Measurements from ENCODE around the gene DDX24. TPM values are rescaled to one million over a fixed set of nuclear protein-coding genes. Genes with fewer than 3 reads are reported as not detected.

DDX24 gene
- total and polyA plus RNA-seq, 2 experiments from 2014 or later: 123 to 149 TPM

GRCh38 chr14:94100847-94101246 lies 19.8 kb upstream of the DDX24 start:
- Histone ChIP-seq H3K4me1 (ENCODE audit: insufficient read depth) (peaks cover 20% of the 10 kb centered on the region), H3K79me2 (ENCODE audit: insufficient read depth) (no peaks in the 10 kb centered on the region), H3K36me3 (ENCODE audit: low read depth) (no peaks in the 10 kb centered on the region), H3K4me3 (no peak overlapping the region), H4K20me1 (ENCODE audit: insufficient read depth) (no peaks in the 10 kb centered on the region), H2AFZ (no peak overlapping the region), H3F3A (ENCODE audit: insufficient read depth) (peaks cover 20% of the 10 kb centered on the region), H3K27me3 (replicated peaks; ENCODE audit: insufficient read depth) (no peaks in the 10 kb centered on the region), H3K4me2 (ENCODE audit: unreplicated experiment) (peak overlapping the region; percentile 19), H3K9me3 (ENCODE audit: low read depth) (no peaks in the 10 kb centered on the region), H3K9me2 (ENCODE audit: insufficient read depth) (no peaks in the 10 kb centered on the region), H3K9ac (no peak overlapping the region), H3K27ac (peak overlapping the region; percentile 3; the same call in 1 of the 2 replicates)
- DNase-seq: peak; percentile 93
- 16 to 19% methylated on average over 4 of the region's 4 CpGs for WGBS, 2 experiments (ENCODE audit: low coverage in 1 of 2, low lambda C conversion rate in 2 of 2, missing lambda C conversion rate in 2 of 2)
- in situ Hi-C loops (cut with MboI): no loop called here
- TF ChIP-seq EZH2phosphoT487 (IDR thresholded peaks at IDR 0.05; ENCODE audit: insufficient read depth, low read depth) (no peak), EZH2 (IDR thresholded peaks at IDR 0.05; ENCODE audit: insufficient read depth, poor library complexity, severe bottlenecking) (no peak)

DNA sequence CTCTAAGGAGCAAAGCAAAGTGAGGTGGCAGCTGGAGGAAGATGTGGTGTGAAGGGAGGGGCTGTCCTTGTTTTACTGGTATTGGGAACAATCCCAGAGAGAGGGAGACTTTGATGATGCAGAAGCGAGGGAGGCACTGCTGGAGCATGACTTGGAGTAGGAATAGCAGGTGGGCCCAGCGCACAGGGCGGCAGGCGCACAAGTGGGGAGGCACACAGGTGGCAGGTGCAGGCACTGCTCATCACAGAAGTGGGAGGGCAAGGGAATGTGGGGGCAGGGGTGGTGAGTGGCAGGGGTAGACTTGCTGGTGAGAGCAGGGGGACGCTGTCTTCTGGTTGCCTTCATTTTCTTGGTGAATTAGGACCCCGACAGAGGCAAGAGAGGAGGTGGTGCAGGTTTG lies 18.0 kb upstream of the DDX24 start:
- Histone ChIP-seq H2AFZ (no peak overlapping the region), H3K79me2 (ENCODE audit: insufficient read depth) (no peaks in the 10 kb centered on the region), H3K27me3 (replicated peaks; ENCODE audit: insufficient read depth) (no peaks in the 10 kb centered on the region), H3K9me2 (ENCODE audit: insufficient read depth) (no peaks in the 10 kb centered on the region), H3K9ac (no peak overlapping the region), H3K4me1 (ENCODE audit: insufficient read depth) (peaks cover 20% of the 10 kb centered on the region), H3K9me3 (ENCODE audit: low read depth) (no peaks in the 10 kb centered on the region), H4K20me1 (ENCODE audit: insufficient read depth) (no peaks in the 10 kb centered on the region), H3K4me3 (no peak overlapping the region), H3F3A (ENCODE audit: insufficient read depth) (peaks cover 20% of the 10 kb centered on the region), H3K36me3 (ENCODE audit: low read depth) (no peaks in the 10 kb centered on the region), H3K4me2 (ENCODE audit: unreplicated experiment) (peak overlapping the region; percentile 30), H3K27ac (no peak overlapping the region)
- no peak for TF ChIP-seq EZH2phosphoT487 (IDR thresholded peaks at IDR 0.05; ENCODE audit: insufficient read depth, low read depth)
- TF ChIP-seq EZH2 (IDR thresholded peaks at IDR 0.05; ENCODE audit: insufficient read depth, poor library complexity, severe bottlenecking): no peak
- WGBS, 2 experiments (ENCODE audit: low coverage in 1 of 2, low lambda C conversion rate in 2 of 2, missing lambda C conversion rate in 2 of 2): 94% methylated on average over 6 of the region's 6 CpGs
- no peak for DNase-seq
- in situ Hi-C loops (cut with MboI): no loop called here

GRCh38 chr14:94098326-94098992 lies 17.5 kb upstream of the DDX24 start:
- Histone ChIP-seq H3K27ac (no peak overlapping the region), H3K9me3 (ENCODE audit: low read depth) (no peaks in the 10 kb centered on the region), H2AFZ (peak overlapping the region; percentile 45; the same call in 1 of the 2 replicates), H3K9me2 (ENCODE audit: insufficient read depth) (no peaks in the 10 kb centered on the region), H3K4me2 (ENCODE audit: unreplicated experiment) (peak overlapping the region; percentile 30), H3K4me1 (ENCODE audit: insufficient read depth) (peaks cover 20% of the 10 kb centered on the region), H3K4me3 (no peak overlapping the region), H3K36me3 (ENCODE audit: low read depth) (no peaks in the 10 kb centered on the region), H3F3A (ENCODE audit: insufficient read depth) (peaks cover 20% of the 10 kb centered on the region), H3K9ac (no peak overlapping the region), H3K79me2 (ENCODE audit: insufficient read depth) (no peaks in the 10 kb centered on the region), H3K27me3 (replicated peaks; ENCODE audit: insufficient read depth) (no peaks in the 10 kb centered on the region), H4K20me1 (ENCODE audit: insufficient read depth) (no peaks in the 10 kb centered on the region)
- peak; percentile 72 for DNase-seq
- in situ Hi-C loops (cut with MboI): no loop called here
- no peak for TF ChIP-seq EZH2phosphoT487 (IDR thresholded peaks at IDR 0.05; ENCODE audit: insufficient read depth, low read depth)
- TF ChIP-seq EZH2 (IDR thresholded peaks at IDR 0.05; ENCODE audit: insufficient read depth, poor library complexity, severe bottlenecking): no peak
- WGBS, 2 experiments (ENCODE audit: low coverage in 1 of 2, low lambda C conversion rate in 2 of 2, missing lambda C conversion rate in 2 of 2): 11 to 15% methylated on average over 10 of the region's 10 CpGs

DNA sequence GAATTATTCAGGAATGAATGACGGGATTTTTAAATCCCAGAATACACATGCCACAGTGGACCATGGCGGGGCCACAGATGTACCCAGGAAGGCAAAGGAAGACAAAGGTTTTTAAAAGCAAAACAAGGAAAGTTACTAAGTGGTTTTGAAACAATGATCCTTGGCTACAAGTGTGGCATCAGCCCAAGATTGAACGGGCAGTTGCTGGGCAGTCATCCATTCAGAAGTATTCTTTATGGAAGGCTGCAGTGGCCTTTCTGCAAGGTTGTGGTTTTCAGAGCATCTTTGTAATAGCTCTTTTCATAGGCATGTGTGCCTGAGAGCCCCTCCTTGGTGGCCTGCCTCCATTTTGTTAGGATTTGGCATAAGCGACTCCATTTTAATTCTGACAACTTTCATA lies 16.1 kb upstream of the DDX24 start:
- Histone ChIP-seq H3K4me2 (ENCODE audit: unreplicated experiment) (no peak overlapping the region), H3K79me2 (ENCODE audit: insufficient read depth) (no peaks in the 10 kb centered on the region), H3K27me3 (replicated peaks; ENCODE audit: insufficient read depth) (no peaks in the 10 kb centered on the region), H2AFZ (no peak overlapping the region), H4K20me1 (ENCODE audit: insufficient read depth) (no peaks in the 10 kb centered on the region), H3K27ac (no peak overlapping the region), H3K36me3 (ENCODE audit: low read depth) (no peaks in the 10 kb centered on the region), H3K9ac (no peak overlapping the region), H3F3A (ENCODE audit: insufficient read depth) (peaks cover 20% of the 10 kb centered on the region), H3K9me3 (ENCODE audit: low read depth) (no peaks in the 10 kb centered on the region), H3K9me2 (ENCODE audit: insufficient read depth) (no peaks in the 10 kb centered on the region), H3K4me1 (ENCODE audit: insufficient read depth) (peaks cover 20% of the 10 kb centered on the region), H3K4me3 (no peak overlapping the region)
- no peak for TF ChIP-seq EZH2 (IDR thresholded peaks at IDR 0.05; ENCODE audit: insufficient read depth, poor library complexity, severe bottlenecking)
- TF ChIP-seq EZH2phosphoT487 (IDR thresholded peaks at IDR 0.05; ENCODE audit: insufficient read depth, low read depth): no peak
- DNase-seq: no peak
- in situ Hi-C loops (cut with MboI): no loop called here
- 96 to 98% methylated on average over 4 of the region's 4 CpGs for WGBS, 2 experiments (ENCODE audit: low coverage in 1 of 2, low lambda C conversion rate in 2 of 2, missing lambda C conversion rate in 2 of 2)
